Stimulated activated naive B cell treated with anti-CD40 and anti-IgM and Interleukin-4, amounts not matched to agents 10 μg/mL and 1 μg/mL and 100 μg/mL, for 72 hours (primary cell): Measurements from ENCODE around the gene ABCA7.

ENCODE experiments used
- ATAC-seq, 2 donors: fragments of 150-1000 bp; cut with Tn5 transposase; replicated peaks; 2 replicates each; pipeline ENCODE4 v1.10.0; 2021; ENCODE audit warnings: moderate library complexity in 1 of 2
- DNase-seq: peaks from one replicate; pipeline ENCODE4 v3.0.0; 2021
- H3K27ac Mint-ChIP-seq: one replicate; pipeline ENCODE4 v1.8.0; 2022; ENCODE audit warnings: mild to moderate bottlenecking, mixed read lengths
- H3K27me3 Mint-ChIP-seq, 2 donors: one replicate each; pipeline ENCODE4 v1.8.0; 2022; ENCODE audit warnings: mixed read lengths in 2 of 2
- H3K36me3 Mint-ChIP-seq, 2 donors: one replicate each; pipeline ENCODE4 v1.8.0; 2022; ENCODE audit warnings: mixed read lengths in 2 of 2, mild to moderate bottlenecking in 1 of 2
- H3K4me1 Mint-ChIP-seq, 2 donors: one replicate each; pipeline ENCODE4 v1.8.0; 2022; ENCODE audit warnings: mixed read lengths in 2 of 2, mild to moderate bottlenecking in 1 of 2
- H3K4me3 Mint-ChIP-seq, 2 donors: one replicate each; pipeline ENCODE4 v1.8.0; 2022; ENCODE audit warnings: mild to moderate bottlenecking in 2 of 2, mixed read lengths in 2 of 2, moderate library complexity in 1 of 2
- H3K9me3 Mint-ChIP-seq, 2 donors: one replicate each; pipeline ENCODE4 v1.8.0; 2022; ENCODE audit warnings: mixed read lengths in 2 of 2, mild to moderate bottlenecking in 1 of 2

Gene ABCA7

GRCh38 chr19:1007399-1008251, 32.3 kb upstream of the ABCA7 start:
- Mint-ChIP-seq H3K9me3 (no peaks in the 10 kb centered on the region), H3K4me3 (no peak overlapping the region), H3K36me3 (peaks cover 24 to 34% of the 10 kb centered on the region in 2 donors), H3K4me1 (peaks cover 12% of the 10 kb centered on the region in 2 donors), H3K27ac (peak overlapping the region; percentile 92), H3K27me3 (peaks cover 3 to 9% of the 10 kb centered on the region in 2 donors)
- DNase-seq (no peak), ATAC-seq (no peak)

- Mint-ChIP-seq H3K9me3 (no peaks in the 10 kb centered on the region), H3K27me3 (peaks cover 0 to 6% of the 10 kb centered on the region in 2 donors), H3K4me3 (no peak overlapping the region), H3K4me1 (peaks cover 12% of the 10 kb centered on the region in 2 donors), H3K27ac (peak overlapping the region; percentile 42), H3K36me3 (peaks cover 24 to 32% of the 10 kb centered on the region in 2 donors)
- ATAC-seq (no peak), DNase-seq (no peak)
Measured at GRCh38 chr19:1008268-1009040, 31.5 kb upstream of the ABCA7 start.

- peaks cover 0 to under 1% of the 10 kb centered on the region in 2 donors for H3K27me3 Mint-ChIP-seq
- H3K36me3 Mint-ChIP-seq: peaks cover 21 to 35% of the 10 kb centered on the region in 2 donors
- no peak overlapping the region for H3K4me3 Mint-ChIP-seq
- H3K9me3 Mint-ChIP-seq: no peaks in the 10 kb centered on the region
- no peak overlapping the region for H3K27ac Mint-ChIP-seq
- ATAC-seq (no peak), DNase-seq (no peak)
- H3K4me1 Mint-ChIP-seq: peaks cover 10 to 12% of the 10 kb centered on the region in 2 donors
Measured at GRCh38 chr19:1009041-1009980, 30.6 kb upstream of the ABCA7 start.

- no peak for DNase-seq
- Mint-ChIP-seq H3K27me3 (no peaks in the 10 kb centered on the region), H3K4me3 (no peak overlapping the region), H3K27ac (no peak overlapping the region), H3K36me3 (peaks cover 20 to 34% of the 10 kb centered on the region in 2 donors), H3K9me3 (no peaks in the 10 kb centered on the region), H3K4me1 (peaks cover 10% of the 10 kb centered on the region in 2 donors)
- no peak for ATAC-seq
Measured at GRCh38 chr19:1009981-1010538, 29.8 kb upstream of the ABCA7 start.

GRCh38 chr19:1010586-1011510, 29.1 kb upstream of the ABCA7 start:
- ATAC-seq: no peak
- H3K36me3 Mint-ChIP-seq: peaks cover 18 to 31% of the 10 kb centered on the region in 2 donors
- no peak overlapping the region for H3K4me3 Mint-ChIP-seq
- DNase-seq: no peak
- H3K27me3 Mint-ChIP-seq: no peaks in the 10 kb centered on the region
- no peaks in the 10 kb centered on the region for H3K9me3 Mint-ChIP-seq
- H3K4me1 Mint-ChIP-seq: peaks cover 10% of the 10 kb centered on the region in 2 donors
- no peak overlapping the region for H3K27ac Mint-ChIP-seq

GRCh38 chr19:1011831-1012333, 28.0 kb upstream of the ABCA7 start:
- H3K36me3 Mint-ChIP-seq: peaks cover 12 to 26% of the 10 kb centered on the region in 2 donors
- DNase-seq (no peak), ATAC-seq (no peak)
- H3K9me3 Mint-ChIP-seq: no peaks in the 10 kb centered on the region
- no peak overlapping the region for H3K27ac Mint-ChIP-seq
- H3K4me1 Mint-ChIP-seq: peaks cover 10 to 16% of the 10 kb centered on the region in 2 donors
- no peaks in the 10 kb centered on the region for H3K27me3 Mint-ChIP-seq
- H3K4me3 Mint-ChIP-seq: no peak overlapping the region

DNA sequence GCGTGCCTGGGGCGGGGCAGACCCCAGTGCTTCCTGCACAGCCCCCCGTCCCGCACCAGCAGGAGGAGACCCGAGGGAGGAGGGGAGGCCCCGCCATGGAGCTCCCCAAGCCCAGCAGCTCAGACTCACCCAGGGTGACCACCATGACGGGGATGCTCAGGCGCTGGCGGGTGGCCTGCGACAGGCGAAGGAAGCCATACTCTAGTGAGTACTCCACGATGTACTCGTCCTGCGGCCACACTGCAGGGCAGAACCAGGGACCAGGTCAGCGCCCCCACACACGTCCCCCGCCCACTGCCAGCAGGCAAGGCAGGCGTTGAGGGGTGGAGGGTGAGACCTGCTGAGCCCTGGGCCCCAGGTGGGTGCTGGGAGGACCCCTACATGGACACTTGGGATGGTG, 27.6 kb upstream of the ABCA7 start:
- H3K4me3 Mint-ChIP-seq: no peak overlapping the region

DNA sequence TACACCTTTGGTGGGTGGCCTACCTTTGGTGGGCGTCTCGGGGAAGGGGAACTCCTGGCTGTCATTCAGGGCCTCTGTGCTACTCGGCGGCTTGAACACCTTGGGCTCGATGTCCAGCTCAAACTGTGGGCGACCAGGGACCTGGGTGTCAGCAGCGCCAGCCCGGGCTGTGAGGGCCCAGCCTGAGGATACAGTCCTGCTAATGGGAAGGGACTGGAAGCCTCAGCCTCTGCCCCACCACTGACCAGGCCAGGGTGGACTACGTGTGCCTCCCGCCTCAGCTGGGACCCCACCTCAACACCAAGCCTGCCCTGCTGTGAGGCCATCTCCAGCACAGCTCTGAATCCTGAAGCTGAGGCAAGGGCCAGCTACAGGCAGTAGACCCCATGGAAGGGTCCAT, 26.7 kb upstream of the ABCA7 start:
- no peak overlapping the region for H3K4me3 Mint-ChIP-seq
- no peak for ATAC-seq

More for the DNA sequence above, 27.6 kb upstream of the ABCA7 start:
- DNase-seq (no peak), ATAC-seq (no peak)
- H3K36me3 Mint-ChIP-seq: peaks cover 9 to 26% of the 10 kb centered on the region in 2 donors
- no peak overlapping the region for H3K27ac Mint-ChIP-seq
- H3K4me1 Mint-ChIP-seq: peaks cover 11 to 17% of the 10 kb centered on the region in 2 donors
- no peaks in the 10 kb centered on the region for H3K9me3 Mint-ChIP-seq
- no peaks in the 10 kb centered on the region for H3K27me3 Mint-ChIP-seq

GRCh38 chr19:1014161-1015060, 25.5 kb upstream of the ABCA7 start:
- Mint-ChIP-seq H3K4me1 (peaks cover 22 to 37% of the 10 kb centered on the region in 2 donors), H3K27me3 (no peaks in the 10 kb centered on the region), H3K9me3 (no peaks in the 10 kb centered on the region), H3K36me3 (peaks cover 17 to 28% of the 10 kb centered on the region in 2 donors), H3K4me3 (no peak overlapping the region), H3K27ac (peak overlapping the region; percentile 9)
- no peak for ATAC-seq
- no peak for DNase-seq

More for the DNA sequence above, 26.7 kb upstream of the ABCA7 start:
- H3K9me3 Mint-ChIP-seq: no peaks in the 10 kb centered on the region
- no peaks in the 10 kb centered on the region for H3K27me3 Mint-ChIP-seq
- DNase-seq: no peak
- peaks cover 12 to 32% of the 10 kb centered on the region in 2 donors for H3K36me3 Mint-ChIP-seq
- H3K27ac Mint-ChIP-seq: no peak overlapping the region
- peaks cover 19 to 26% of the 10 kb centered on the region in 2 donors for H3K4me1 Mint-ChIP-seq

- Mint-ChIP-seq H3K9me3 (no peaks in the 10 kb centered on the region), H3K4me1 (peaks cover 22 to 43% of the 10 kb centered on the region in 2 donors), H3K36me3 (peaks cover 17 to 25% of the 10 kb centered on the region in 2 donors), H3K27me3 (no peaks in the 10 kb centered on the region), H3K27ac (no peak overlapping the region), H3K4me3 (no peak overlapping the region)
- ATAC-seq: no peak
- DNase-seq: no peak
Measured at GRCh38 chr19:1015061-1015781, 24.7 kb upstream of the ABCA7 start.

GRCh38 chr19:1015782-1016646, 23.9 kb upstream of the ABCA7 start:
- peak overlapping the region in 1 of 2 donors; percentile 14 for H3K4me3 Mint-ChIP-seq
- no peak for DNase-seq
- no peak for ATAC-seq
- H3K9me3 Mint-ChIP-seq: no peaks in the 10 kb centered on the region
- H3K27ac Mint-ChIP-seq: no peak overlapping the region
- peaks cover 22 to 45% of the 10 kb centered on the region in 2 donors for H3K4me1 Mint-ChIP-seq
- no peaks in the 10 kb centered on the region for H3K27me3 Mint-ChIP-seq
- peaks cover 20 to 27% of the 10 kb centered on the region in 2 donors for H3K36me3 Mint-ChIP-seq
